IPS-NIHi7 (cell line): ENCODE data around the gene PRDX3.

ENCODE experiments used
- DNase-seq: peaks from one replicate; pipeline ENCODE4 v3.0.0; 2012; ENCODE audit warnings: mixed read lengths; ENCODE audit errors: extremely low spot score

Gene PRDX3

GRCh38 chr10:119131512-119132240 lies 46.9 kb downstream of the PRDX3 start:
- peak; percentile 5 for DNase-seq

- no peak for DNase-seq
Observed at GRCh38 chr10:119129721-119130120, 48.9 kb downstream of the PRDX3 start.

- DNase-seq: no peak
Observed at GRCh38 chr10:119125942-119126341, 52.7 kb downstream of the PRDX3 start.

DNA sequence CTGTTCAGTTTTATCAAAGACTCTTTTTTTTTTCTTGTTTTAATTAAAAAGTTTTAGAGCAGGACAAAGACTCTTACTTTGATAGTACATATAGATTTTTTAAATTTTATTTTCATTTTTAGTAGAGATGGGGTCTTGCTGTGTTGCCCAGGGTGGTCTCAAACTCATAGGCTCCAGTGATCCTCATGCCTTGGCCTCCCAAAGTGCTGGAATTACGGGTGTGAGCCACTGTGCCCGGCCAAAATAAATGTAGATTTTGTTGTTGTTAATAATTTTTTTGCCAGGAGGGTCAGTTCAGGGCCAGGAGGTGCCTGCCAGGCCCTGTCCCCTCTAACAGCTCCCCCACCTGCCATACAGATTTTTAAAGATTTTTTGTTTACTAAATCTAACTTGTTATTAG lies 57.7 kb downstream of the PRDX3 start:
- DNase-seq: no peak

- no peak for DNase-seq
Observed at GRCh38 chr10:119120413-119120867, 58.2 kb downstream of the PRDX3 start.

DNA sequence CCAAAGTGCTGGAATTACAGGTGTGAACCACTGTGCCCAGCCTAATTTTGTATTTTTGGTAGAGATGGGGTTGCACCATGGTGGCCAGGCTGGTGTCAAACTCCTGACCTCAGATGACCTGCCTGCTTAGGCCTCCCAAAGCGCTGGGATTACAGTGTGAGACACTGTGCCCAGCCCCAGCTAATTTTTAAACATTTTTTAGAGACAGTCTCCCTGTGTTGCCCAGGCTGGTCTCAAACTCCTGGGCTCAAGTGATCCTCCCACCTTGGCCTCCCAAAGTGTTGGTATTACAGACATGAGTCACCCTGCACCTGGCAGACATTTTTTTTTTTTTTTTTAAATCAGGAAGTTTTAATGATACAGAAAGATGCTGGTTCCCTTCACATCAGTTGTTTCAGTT lies 59.2 kb downstream of the PRDX3 start:
- DNase-seq: no peak

DNA sequence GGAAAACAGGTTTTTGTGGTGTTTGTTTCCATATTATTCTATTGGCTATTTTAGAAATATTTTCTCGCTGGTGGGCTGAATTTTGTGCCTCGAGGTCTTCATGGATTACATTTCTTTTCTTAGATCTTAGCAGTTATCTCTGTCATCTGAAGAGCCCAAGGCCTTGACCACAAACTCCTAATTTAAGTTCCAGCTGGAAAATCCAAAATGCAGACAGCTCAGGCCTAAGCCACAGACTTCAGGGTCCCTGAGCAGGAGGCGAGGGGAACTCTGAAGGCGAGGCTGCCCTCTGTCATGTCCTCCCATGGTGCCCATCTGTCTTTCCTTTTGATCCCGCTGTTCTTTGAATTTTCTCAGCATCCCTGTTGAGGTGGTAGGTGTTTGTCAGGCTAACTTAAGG lies 60.4 kb downstream of the PRDX3 start:
- DNase-seq: no peak
